HuH-7.5 (cell line): Measurements from ENCODE around the gene SMG1.

Experiments used
- DNase-seq: peaks from one replicate; pipeline ENCODE4 v3.0.0; 2011; ENCODE audit warnings: low spot score

SMG1 gene

DNA sequence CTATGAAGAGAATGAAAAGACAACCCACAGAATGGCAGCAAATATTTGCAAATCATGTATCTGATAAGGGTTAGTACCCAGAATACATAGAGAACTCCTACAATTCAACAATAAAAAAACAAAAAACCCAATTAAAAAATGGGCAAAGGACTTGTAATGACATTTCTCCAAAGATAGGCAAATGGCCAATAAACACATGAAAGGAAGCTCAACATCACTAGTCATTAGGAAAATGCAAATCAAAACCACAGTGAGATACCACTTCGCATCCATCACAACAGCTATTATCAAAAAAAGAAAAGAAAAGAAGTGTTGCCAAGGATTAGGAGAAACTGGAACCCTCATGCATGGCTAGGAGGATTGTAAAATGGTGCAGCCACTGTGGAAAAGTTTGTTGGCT lies 79.8 kb downstream of the SMG1 start:
- no peak for DNase-seq

DNA sequence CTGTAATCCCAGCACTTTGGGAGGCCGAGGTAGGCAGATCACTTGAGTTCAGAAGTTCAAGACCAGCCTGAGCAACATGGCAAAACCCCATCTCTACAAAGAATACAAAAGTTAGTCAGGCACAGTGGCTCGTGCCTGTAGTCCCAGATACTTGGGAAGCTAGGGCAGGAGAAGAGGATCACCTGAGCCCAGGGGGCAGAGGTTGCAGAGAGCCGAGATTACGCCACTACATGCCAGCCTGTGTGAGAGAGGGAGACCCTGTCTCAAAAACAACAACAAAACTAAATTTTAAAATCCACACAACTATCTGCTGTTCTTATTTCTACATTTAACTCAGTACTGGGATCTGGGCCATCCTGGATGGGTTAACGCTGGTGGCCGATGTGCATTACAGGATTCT lies 83.6 kb downstream of the SMG1 start:
- no peak for DNase-seq

GRCh38 chr16:18841833-18842525 lies 84.2 kb downstream of the SMG1 start:
- no peak for DNase-seq

GRCh38 chr16:18839555-18839954 lies 86.7 kb downstream of the SMG1 start:
- DNase-seq = peak; percentile 6

- no peak for DNase-seq
These were observed 89.5 kb downstream of the SMG1 start for GRCh38 chr16:18836702-18837101.

DNA sequence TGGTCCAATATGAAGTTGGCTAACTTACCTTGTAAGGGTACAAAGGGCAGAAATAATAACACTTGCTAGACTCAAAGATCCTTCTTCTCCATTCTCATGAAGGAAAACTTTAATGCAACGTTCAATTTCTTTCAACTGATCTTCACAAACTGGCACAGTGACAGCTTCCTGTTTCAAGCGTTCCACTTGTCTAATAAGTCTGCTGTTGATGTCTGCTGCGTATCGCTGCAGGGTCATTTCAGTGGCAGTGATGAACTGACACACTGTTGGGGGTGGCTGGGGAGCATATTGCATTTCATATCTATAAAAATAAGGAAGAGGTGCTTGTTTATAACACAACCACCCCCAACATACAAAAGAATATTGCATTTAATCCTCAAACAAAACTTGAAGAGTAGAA lies 91.3 kb downstream of the SMG1 start:
- DNase-seq = no peak

DNA sequence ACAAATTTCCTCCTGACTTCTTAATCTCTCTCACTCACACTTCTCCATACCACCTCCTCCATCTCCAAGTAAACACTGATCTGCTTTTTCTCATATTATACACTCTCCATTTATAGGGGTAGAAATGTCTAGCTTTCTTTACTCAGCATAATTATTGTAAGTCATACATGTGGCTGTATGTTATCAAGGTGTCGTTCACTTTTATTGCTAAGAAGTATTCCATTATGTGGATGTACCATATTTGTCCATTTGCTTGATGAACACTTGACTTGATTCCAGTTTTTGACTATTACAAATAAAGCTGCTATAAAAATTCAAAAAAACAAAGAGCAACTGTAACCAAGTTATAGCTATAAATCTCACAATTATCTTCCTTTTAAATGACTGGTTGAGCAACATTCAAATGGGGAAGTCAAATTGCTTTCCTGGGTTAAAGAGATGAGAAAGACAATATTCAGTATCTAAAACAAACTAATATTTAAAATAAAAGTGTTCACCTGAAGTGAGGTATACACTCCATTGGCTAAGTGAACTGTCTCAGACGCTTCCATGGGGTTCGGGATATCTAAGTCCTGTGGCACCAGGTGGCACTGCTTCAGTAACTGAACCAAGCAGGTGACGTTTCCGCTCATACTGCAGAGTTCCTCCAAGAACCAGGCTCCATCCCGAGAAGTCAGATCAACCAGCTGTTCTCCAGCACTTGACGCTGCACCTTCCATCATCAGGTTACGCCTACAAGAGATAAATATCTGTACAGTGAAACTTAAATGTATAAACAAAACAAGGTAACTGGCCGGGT lies 92.3 kb downstream of the SMG1 start:
- DNase-seq = no peak

DNA sequence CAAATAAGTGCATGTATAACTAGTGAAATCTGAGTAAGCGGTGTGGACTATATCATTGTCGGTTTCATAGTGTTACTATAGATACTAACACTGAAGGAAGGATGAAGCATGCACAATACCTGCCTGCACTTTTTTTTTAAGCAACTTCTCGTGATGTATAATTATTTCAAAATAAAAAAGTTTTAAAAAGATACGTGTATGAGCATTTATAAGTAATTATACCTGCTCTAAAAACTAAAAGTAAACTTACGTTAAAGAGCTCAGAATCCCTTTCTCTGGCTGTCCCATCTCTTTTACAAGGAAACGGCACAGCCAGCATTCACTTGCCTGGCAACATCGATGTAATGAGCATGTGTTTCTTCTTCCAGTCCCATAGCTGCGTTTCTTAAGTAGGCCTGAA lies 93.6 kb downstream of the SMG1 start:
- DNase-seq = no peak

GRCh38 chr16:18832006-18832405 lies 94.2 kb downstream of the SMG1 start:
- no peak for DNase-seq

- DNase-seq = no peak
These were observed 97.0 kb downstream of the SMG1 start for GRCh38 chr16:18829251-18829650.

- no peak for DNase-seq
These were observed 98.3 kb downstream of the SMG1 start for GRCh38 chr16:18827890-18828289.

- DNase-seq = no peak
These were observed 109.9 kb downstream of the SMG1 start for GRCh38 chr16:18816286-18816685.

GRCh38 chr16:18811925-18812324 lies 114.3 kb downstream of the SMG1 start:
- no peak for DNase-seq

DNA sequence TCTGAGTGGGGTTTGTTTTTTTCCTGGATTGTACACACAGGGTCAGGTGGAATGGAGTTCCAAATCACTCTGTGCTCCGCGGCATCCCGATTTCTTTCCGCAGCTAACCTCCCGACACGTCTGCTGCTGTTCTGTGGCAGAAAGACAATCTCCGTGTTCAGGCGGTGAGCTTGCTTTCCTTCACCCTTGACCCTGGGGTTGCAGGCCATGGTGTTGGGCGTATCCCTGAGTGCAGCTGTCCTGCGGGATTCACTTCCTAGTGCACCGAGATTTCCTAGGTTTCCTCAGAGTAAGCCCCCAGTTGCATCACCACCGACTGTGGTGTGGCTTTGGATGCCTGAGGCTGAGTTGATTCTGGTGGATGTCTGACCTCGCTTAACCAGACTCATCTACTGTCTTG lies 117.0 kb downstream of the SMG1 start:
- DNase-seq = no peak

DNA sequence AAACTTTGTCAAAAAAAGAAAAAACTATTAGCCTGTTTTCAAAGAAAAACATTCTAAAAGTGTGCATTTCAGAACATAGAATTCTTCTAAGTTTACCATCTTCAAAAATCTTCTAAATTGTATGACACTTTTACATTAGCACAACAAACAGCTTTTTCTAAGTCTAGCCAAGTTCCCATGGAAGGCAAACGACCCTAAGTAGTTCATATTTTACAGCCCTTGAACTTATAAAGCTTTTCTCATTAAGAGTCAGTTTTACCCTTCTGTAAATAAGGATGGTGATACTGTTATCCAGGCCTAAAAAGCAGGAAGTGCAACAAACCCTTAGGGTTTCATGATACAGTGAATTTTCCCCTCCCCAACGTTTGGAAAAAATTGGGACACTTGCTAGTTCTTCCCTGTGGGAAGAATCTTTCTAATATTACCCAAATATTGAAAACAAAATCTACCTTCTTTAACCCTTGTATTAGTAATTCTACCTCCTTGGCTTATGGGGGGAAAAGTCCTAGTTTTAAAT lies 120.9 kb downstream of the SMG1 start:
- DNase-seq = no peak

- DNase-seq = no peak
These were observed 121.7 kb downstream of the SMG1 start for GRCh38 chr16:18804540-18804939.

DNA sequence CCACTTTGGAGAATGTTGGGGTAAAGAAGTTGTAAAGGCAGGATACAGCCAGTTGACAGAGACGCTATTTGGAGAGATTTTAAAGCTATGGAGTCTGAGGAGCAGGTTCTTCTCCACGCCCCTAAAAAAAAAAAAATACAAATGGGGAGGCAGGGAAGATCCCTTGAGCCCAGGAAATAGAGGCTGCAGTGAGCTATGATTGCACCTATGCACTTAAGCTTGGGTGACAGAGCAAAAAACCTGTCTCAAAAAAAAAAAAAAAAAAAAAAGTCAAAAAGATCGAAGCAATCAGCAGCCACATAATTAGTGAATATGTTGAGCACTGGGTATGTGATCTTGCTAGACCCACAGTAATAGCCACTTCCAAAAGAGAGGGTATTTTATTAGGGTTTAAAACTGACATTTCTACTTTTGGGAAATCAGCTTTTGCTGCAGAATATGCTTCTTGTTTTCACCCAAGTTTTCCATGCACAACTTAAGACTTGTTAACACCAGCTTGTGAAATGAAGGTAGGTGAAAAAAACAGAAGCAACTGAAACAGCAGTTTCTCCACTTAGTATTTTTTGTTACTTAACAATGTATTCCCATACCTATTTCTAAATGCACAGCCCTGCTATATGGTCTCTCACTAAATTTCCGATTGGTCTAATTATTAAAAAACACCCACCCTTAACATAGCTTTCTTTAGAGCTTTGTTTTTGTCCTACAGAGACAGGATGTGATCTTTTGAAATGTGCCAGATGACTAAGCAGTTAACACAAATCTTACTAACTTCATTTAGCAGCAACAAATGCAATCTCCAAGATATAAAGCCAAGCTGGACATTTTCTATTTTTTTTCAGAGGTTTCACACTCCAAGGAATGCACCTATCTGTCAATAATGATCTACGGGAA lies 122.4 kb downstream of the SMG1 start:
- no peak for DNase-seq

GRCh38 chr16:18802767-18803343 lies 123.4 kb downstream of the SMG1 start:
- no peak for DNase-seq

DNA sequence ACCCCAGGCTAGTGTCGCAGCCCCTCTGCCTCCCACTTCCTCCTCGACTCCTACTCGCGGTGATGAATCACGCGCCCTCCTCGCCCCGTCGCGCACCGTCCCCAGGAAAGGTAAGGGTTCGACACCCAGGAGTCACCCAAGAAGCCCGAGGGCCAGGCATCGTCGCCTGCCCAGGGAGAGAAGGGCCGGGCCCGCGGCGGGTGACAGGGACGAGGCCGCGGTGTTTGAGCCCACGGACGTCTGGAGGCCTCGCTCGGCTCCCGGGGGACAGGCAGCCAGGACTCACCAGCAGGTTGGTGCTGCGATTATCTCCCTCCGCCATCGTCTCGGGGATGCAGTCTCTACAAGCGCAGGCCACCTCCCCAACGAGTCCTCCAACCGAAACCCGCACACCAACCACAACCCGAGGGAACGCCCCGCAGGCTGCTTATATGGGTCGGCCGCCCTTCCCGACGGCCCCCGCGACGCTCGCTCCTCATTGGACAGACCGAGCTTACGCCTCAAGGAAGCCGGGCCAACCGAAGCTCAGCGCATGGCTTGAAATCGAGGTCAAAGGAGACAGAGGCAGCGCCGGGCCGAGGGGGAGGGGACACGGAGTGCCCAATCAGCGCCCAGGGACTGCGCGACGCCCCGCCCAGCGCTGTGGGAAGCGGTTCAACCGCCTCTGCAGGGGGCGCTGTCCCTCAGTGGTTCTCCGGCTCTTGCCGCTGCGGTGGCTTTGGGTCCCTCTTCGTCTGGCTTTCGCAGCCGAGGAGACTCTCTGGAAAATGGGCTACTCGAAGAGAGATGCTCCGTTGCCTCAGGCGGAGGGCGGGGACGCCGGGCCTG lies 124.8 kb downstream of the SMG1 start, which contains the start of gene ARL6IP1:
Gene ARL6IP1, minus strand, starts transcription at position 405 of the 828 bp plus-strand sequence. Its CDS starts 83 bp downstream, at position 322.
- DNase-seq = peak; percentile 88

DNA sequence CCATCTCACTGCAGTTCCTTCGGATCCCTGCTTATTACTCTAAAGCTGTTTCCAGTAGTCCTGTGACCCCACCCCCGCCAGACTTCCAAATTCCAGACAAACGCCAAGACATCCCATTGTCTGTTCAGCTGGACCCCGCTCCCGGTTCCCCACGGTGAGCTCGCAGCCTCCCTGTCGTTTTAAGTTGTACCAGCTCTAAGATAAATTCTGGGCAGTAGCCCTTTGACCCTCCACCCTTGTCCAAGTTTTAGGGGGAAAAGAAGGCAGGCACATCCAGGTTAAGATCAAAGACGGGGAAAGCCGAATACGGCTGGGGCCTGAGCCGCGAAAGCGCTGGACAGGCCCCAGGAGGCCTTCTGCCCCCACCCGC lies 125.4 kb downstream of the SMG1 start:
- no peak for DNase-seq

DNA sequence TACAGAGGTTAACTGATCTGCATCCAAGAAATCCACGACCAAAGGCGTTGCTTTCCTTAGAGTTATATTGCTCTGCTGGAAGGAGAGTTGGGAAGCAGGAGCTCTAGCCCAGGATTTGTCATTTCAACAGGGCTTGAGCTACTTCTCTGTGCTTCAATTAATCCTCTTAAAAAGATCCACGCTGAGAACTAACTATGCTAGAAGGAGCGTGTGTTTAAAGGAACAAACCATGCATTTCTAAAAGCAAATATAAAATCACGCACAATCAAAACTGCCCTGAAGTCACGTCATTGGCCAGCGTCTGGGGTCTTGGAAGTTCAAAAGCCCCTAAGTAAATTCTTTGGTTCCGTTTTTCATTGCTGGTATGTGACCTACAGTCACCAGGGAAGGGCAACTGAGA lies 125.9 kb downstream of the SMG1 start:
- no peak for DNase-seq
